Measurements from ENCODE around the gene ERFL.
"Not testable (repeated sequence)": the region's sequence is repeated elsewhere in the genome, so short reads cannot be mapped to it uniquely, and the experiment has no call there.

ERFL gene

DNA sequence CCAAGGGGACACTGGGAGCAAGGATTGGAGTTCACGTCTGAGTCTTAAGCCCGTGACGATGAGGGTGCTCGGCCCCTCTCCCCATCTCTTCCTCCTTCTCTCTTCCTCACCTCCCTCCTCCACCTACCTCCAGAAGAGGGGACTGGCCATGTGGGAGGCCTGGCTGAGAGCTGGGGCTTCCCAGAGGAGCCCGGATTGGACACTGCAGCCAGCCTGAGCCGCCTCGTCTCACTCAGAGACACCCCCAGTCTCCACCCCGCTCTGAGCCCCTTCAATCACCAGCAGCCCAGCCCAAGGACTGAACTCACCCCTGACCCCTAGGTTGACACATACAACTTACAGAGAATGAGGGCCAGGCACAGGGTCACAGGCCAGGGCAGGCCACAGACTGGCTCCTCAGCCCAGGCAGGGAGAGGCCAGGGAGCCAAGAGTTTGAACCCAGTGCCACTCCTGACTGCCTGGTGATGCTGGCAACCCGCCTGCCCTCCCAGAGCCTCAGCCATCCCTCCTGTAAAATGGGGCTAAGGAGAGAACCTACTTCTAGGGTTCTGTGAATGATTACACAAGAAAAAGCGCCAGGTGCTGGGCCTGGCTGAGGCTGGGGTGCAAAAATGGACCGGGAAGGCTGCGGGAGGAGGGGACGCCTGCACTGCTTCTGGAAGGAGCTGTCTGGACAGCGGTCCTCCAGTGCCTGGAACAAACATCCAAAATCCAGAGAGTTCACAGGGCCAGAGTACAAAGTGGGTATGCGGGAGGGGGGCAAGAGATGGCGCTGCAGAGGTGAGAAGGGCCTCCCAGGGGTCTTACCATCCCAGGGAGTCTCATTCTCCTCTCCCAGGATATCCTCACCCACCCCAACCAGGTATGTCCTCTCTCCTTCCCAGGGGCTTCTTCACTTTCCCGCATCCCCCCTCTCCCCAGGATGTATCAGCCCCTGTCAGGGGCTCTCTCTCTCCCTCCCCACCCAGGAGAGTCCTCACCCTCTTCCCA lies 50.0 kb downstream of the ERFL start:
- DNase-seq (ENCODE audit: low spot score), result no peak

DNA sequence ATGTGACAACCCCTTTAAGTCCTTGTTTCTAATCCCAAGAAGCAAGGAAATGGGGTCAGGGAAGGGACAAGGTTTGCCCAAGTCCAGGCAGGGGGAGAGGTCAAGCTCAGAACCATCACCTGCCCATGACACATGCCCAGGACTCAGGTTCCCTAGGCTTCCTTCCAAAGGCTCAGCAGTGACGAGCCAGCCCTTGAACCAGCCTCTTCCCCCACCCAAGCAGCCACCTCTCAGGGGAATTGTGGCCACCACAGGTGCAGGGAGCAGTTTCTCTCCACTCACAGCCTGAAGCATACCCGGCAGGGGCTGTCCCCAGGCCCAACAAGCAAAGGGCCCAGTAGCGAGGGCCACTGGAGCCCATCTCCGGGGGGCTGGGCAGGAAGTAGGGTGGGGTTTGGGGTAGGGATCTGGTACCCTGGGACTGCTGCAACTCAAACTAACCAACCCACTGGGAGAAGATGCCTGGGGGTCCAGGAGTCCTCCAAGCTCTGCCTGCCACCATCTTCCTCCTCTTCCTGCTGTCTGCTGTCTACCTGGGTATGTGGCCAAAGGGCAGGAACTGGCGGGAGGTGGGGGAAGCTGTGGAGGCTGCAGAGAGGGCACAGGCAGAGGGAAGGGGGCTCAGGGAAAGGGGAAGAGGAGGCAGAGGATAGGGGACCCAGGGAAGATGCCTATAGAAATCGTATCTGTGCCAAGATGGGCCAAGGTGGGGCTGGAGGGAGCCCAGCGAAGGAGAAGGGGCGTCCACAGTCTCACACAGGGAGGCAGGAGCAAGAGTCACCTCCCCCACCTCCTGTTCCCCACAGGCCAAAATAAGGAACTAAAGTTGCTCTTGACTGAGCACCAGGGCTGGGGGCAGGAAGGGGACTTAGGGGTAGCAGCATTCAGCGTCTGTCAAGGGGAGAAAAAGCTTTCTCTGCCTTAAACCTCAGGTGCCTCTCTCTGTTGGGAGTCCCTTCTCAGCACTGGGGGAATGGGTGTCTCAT lies 51.1 kb downstream of the ERFL start, which contains the start of gene CD79A:
TSS of gene CD79A (plus strand) at position 433 of the 986 bp plus-strand sequence. CDS start at position 459, 26 bp downstream.
- no peak for DNase-seq (ENCODE audit: low spot score)

DNA sequence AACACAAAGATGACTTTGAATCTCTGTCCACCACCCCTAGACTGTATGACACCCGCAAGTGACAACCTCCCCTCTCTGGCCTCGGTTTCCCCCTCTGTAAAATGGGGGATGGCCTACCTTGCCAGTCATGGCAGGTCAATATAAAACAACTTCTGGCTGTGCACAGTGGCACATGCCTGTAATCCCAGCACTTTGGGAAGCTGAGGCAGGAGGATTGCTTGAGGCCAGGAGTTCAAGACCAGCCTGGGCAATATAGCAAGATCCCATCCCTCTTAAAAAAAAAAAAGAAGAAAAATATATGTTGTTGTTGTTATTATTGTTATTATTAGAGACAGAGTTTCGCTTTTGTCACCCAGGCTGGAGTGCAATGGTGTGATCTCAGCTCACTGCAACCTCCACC lies 52.3 kb downstream of the ERFL start:
- DNase-seq (ENCODE audit: low spot score), result not testable (repeated sequence)

DNA sequence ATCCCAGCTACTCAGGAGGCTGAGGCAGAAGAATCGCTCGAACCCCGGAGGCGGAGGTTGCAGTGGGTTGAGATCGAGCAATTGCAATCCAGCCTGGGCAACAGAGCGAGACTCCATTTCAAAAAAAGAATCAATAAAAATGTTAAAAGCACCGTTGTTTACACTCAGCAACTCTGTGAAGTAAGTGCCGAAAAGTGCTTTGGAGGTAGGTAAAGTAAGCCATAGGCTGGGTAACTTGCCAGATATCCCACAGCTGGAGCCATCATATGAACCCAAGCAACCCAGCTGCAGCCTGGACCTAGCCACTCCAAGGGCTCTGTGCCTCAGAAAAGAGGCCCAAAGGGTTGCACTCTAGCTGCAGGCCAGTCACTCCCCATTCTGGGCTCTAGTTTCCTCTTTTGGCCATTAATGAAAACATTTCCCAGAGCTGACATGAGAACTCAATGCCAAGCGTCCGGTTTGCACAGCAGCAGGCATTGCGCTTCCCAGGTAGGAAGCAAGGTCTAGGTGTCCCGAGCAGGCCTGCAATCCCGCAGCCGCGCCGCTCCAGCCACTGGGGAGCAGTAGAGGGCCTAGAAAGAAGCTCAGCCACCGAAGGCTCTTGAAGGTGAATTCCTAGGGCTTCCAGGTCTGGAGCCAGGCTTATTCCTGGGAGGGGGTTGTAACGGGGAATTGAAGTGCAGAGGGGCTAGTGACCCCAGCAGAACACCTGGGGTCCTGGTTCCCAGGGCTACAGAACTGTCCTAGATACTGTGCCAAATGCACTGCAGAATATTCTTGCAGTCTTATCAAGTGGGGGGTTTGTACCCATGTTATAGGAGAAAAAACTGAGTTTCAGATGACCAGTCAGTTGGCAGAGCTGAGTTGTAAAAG lies 55.2 kb downstream of the ERFL start:
- DNase-seq (ENCODE audit: low spot score), result peak; percentile 66

DNA sequence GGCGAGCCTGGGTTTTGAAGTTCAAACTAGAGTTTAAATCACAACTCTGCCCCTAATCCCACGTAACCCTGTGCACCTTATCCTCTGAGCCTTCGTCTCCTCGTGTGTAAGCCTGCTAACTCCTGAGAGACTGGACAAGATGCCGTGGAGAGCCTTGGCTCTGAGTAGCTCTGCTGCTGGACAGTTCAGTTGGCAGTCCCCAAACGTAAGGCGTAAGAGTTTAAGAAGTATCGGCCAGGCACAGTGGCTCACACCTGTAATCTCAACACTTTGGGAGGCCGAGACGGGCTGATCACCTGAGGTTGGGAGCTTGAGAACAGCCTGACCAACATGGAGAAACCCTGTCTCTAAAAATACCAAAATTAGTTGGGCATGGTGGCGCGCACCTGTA lies 55.9 kb downstream of the ERFL start:
- no peak for DNase-seq (ENCODE audit: low spot score)

DNA sequence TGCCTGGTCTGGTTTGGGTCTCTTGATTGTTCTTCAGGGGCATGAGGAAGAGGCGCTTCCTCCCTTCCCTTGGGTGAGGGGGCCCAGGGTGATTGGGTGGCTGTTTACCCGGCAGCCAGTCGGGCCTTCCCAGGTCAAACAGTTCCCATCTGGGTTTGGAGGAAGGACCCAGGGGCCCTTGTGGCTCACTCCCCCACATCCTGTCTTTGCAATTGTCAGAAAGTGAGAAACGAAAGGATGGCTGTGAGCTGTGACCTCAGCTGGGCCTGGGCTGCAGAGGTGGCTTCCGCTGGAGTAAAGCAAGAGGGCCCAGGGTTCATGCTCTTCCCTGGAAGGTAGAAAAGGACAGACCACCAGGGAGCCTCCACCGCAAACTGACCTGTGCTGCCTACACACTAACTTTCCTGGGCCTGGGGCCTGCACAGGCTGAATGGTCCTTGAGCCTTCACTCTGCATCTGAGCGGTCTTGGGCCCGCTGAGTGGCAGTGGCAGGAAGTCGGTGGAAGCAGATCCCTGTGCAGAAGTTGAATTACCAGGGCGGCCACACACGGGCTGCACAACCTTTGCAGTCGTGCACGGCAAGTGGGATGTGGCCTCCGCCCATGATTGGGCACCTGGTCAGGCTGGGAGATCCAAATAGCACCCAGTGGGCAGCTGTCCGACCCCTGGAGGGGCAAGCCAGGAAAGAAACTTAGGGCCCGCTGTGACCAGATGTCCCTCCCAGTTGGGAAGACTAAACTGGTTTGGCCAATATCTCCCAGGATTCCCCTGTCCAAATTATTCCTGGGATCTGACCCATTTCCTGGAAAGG lies 56.5 kb downstream of the ERFL start:
- DNase-seq (ENCODE audit: low spot score), result peak; percentile 87

DNA sequence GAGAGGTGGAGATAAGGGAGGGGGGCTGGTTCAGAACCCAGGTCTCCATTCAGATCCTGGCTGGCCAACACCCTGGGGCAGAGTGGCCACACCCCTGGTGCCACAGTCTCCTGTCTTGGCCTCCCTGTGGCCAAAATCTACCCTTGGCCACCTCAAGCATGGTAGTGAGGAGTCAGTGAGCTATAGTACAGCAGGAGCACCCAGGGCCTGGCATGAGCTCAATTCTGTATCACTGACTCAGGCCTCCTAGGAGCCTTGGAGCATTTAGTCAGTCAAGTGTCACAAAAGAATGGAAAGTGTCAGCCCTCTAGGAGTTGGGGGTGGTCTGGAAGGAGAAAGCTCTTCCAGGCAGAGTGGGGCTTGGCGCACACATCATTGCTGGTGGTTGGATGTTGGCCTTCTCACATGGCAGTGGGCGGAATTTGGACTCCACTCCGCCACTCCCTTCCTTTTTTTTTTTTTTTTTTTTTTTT lies 57.8 kb downstream of the ERFL start:
- DNase-seq (ENCODE audit: low spot score), result no peak

DNA sequence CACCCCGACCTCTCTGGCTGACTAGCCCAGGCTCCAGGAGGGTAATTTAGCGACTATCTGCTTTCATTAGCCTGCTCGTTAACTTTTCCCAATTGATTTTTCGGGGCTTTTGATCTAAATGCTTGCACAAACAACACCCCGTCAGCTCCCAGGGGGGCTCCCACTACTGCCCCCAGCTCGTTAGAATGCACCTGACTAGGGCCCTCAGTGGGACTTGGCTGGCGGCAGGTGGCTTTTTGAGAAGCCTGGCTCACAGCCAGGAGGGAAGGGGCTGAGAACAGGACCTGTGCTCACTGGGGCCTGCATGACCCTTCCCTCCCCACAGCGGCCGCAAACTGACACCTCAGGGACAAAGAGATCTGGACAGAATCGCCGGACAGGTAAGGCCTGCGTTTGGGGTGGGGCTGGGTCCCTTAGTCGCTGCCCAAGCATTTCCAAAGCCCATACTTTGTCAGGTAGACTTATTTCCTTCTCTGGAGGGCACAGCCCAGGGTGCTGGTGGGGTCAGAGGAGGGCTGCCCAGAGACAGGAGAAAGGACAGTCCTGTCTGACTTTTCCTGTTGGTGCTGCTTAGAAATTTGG lies 58.8 kb downstream of the ERFL start:
- no peak for DNase-seq (ENCODE audit: low spot score)

DNA sequence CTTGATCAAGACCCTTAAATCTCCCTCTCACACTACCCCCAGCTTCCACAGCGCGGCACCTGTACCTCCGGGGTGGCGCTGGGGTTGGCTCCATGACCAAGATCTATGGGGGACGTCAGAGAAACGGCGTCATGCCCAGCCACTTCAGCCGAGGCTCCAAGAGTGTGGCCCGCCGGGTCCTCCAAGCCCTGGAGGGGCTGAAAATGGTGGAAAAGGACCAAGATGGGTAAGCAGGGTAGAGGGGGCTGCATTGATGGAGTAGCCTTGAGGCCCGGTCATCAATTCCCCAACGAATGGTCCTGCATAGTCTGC lies 59.3 kb downstream of the ERFL start:
- DNase-seq (ENCODE audit: low spot score), result no peak

DNA sequence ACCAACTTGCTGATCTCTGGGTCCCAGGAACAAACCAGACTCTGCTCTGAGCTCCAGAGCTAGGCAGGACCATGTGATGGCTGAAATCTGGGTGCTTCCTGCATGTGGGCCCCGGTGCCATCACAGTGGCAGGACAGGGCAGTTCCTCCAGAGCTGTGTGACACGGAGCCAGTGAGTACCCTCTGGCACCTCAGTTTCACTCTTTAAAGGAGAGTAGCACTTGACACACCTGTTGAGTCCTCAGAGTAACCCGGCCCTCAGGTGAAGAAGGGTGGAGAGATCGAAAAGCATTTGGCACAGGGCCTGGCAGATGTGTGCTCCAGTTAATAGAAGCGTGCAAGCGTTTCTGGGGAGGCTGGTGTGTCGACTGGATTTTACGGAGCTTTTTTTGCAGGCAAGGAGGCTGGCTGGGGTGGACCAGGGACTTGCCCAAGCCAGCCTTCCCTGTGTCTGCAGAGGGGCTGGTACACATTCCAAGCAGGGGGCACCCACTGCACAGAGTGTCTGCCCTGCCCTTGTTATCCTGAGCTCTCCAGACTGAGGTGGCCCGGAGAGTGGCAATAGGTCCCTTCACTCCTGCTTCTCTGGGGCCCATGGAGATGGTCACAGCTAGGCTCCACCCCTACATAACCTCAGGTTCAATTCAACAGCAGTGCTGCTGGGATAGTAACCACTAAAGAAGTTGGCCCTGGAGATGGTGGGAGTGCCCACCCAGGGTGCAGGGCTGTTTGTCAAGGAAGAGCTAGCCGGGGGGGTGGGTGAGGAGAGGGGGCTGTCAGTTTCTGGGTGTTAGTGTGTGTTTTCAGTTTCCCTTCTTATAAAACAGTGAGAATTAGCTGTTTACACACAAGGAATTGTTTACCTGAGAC lies 59.9 kb downstream of the ERFL start:
- DNase-seq (ENCODE audit: low spot score), result no peak

GRCh38 chr19:41866284-41866683 lies 62.0 kb downstream of the ERFL start:
- no peak for DNase-seq (ENCODE audit: low spot score)

DNA sequence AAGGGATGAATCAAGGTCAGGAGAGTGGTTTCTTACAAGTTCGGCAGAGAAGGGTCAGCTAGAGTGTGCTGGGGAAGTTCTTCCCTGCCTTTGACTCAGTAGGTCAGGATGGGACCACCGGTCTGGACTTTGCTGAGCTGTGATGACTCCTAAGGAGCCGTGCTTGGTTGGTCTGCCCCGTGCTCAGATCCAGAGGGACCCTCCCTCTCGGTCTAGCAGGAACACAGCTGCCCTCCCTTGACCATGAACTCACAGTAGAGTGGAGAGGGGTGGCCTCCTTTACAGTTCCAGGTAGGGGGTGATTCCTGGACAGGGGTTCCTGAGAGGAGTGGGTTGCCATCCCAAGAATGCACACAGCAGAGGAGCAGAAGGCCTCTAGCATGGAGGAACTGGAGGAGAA lies 63.9 kb downstream of the ERFL start:
- no peak for DNase-seq (ENCODE audit: low spot score)

- no peak for DNase-seq (ENCODE audit: low spot score)
Observed at GRCh38 chr19:41863209-41863931, 64.9 kb downstream of the ERFL start.

DNA sequence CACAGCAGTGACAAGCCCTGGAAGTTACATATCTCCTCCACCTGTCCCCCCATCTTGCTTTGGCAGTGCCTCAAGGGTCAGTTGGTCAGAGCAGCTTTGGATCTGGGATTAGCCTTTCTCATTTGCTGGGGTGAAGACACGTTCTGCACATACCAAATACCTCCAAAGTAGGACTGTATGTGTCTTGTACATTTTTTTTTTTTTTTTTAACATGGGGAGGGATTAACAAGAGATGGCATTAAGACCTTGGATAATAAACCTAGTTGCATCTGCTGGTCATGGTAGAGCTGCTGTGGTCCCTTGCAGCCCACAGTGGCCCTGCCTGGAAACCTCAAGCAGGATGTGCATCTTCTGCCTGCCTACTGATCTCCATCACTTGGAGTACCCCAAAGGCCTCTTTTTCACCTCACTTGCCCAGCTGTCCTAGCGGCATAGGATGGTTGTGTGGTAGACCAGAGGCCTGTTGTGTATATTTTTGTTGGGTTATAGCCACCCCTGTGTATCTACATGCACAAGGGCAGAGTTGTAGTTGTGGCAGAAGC lies 65.7 kb downstream of the ERFL start:
- DNase-seq (ENCODE audit: low spot score), result no peak

GRCh38 chr19:41861846-41862245 lies 66.4 kb downstream of the ERFL start:
- no peak for DNase-seq (ENCODE audit: low spot score)

DNA sequence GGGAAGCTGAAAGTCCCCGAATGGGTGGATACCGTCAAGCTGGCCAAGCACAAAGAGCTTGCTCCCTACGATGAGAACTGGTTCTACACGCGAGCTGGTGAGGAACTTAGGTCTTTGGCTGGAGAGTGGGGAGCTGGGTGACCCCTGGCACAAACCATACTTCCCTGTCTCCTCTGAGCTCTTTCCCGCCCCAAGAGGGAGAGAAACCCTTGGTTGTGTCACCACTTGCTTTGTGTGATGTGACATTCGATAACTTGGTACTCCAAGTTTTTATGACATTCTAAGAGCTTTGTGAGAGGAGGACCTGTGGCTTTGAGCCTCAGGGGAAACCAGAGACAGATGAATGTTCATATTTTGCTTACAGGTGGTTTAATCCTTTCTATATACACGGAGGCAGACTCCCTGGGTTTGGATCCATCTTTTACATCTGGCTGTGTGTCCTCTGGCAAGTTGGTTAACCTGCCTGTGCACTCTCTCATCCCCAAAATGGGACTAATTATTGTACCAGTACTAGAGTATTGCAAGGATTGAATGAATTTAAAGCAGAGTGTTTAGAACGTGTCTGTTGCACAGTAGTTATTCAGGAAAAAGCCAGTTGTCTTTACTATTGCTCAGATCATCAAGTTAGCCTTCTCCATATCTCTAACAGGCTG lies 67.0 kb downstream of the ERFL start:
- no peak for DNase-seq (ENCODE audit: low spot score)

GRCh38 chr19:41860419-41861115 lies 67.7 kb downstream of the ERFL start:
- no peak for DNase-seq (ENCODE audit: low spot score)

Measured in activated CD4-positive, alpha-beta T cell treated with anti-CD3 and anti-CD28 coated beads, Interleukin-2, Interleukin-4, amounts not matched to agents 100 ng/mL and 50 ng/mL, durations not matched to agents 16 hours and 8 hours (primary cell).